ENCODE measurements around the gene SRGAP2C.
"Not testable (repeated sequence)": the region's sequence is repeated elsewhere in the genome, so short reads cannot be mapped to it uniquely, and the experiment has no call there.

The SRGAP2C gene

DNA sequence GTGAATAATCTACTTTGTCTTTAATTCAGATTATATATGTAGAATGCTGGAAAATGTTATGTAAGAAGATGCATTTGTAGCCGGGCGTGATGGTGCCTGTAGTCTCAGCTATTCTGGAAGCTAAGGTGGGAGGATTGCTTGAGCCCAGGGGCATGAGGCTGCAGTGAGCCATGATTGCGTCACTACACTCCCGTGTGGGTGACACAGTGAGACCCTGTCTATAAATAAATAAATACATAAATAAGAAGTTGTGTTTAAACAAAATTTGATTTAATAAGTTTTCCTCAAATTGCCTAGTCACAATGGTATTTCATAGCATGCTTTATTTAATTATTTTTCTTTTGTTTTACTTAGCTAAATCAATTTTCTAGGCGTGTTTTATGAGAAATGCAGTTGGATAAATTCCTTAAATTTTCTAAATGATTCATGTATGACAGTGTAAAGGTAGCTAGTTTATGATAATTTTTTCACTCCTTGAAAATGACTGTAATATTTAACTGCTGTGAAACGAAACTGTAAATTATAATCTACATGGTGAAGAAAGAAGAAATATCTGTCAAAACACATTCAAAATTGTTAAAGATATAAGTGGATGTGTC lies 232.6 kb downstream of the SRGAP2C start:
- POLR2A ChIA-PET, result no interaction called here
- TF ChIP-seq, protein P1, sequence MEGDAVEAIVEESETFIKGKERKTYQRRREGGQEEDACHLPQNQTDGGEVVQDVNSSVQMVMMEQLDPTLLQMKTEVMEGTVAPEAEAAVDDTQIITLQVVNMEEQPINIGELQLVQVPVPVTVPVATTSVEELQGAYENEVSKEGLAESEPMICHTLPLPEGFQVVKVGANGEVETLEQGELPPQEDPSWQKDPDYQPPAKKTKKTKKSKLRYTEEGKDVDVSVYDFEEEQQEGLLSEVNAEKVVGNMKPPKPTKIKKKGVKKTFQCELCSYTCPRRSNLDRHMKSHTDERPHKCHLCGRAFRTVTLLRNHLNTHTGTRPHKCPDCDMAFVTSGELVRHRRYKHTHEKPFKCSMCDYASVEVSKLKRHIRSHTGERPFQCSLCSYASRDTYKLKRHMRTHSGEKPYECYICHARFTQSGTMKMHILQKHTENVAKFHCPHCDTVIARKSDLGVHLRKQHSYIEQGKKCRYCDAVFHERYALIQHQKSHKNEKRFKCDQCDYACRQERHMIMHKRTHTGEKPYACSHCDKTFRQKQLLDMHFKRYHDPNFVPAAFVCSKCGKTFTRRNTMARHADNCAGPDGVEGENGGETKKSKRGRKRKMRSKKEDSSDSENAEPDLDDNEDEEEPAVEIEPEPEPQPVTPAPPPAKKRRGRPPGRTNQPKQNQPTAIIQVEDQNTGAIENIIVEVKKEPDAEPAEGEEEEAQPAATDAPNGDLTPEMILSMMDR (IDR thresholded peaks at IDR 0.05; ENCODE audit: insufficient read depth, low read length, missing control alignments), result no peak
- no peak for DNase-seq (ENCODE audit: low read depth, low spot score)
- CTCF ChIA-PET, result interaction anchor here (0.6 kb wide), 1 partner anchor 12 kb away, joined by 4 read pairs; no protein-coding TSS in a partner anchor
- H3K4me3 ChIP-seq (ENCODE audit: low read depth, low read length), result no peak overlapping the region

DNA sequence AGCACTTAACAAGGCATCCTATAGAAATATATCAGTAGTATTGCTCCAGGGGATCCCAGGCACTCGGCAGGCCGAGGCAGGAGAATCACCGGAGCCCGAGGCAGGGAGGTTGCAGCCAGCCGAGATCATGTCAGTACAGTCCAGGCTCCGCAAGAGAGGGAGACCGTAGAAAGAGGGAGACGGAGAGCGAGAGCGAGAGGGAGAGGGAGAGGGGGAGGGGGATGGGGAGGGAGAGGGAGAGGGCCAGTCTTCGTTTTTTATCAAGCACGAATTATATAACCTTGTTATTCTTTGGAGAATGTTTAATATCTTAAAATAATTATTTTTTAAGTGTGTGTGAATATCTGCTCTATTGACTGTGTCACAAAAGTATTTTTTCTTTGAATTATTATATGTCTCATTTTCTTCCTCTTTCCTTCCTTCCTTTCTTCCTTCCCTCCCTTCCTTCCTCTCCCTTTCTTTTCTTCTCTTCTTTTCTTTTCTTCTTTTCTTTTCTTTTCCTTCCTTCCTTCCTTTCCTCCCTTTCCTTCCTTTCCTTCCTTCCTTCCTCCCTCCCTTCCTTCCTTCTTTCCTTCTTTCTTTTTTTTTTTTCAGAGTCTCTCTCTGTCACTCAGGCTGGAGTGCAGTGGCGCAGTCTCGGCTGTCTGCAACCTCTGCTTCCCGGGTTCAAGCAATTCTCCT lies 233.7 kb downstream of the SRGAP2C start:
- TF ChIP-seq, protein P1 (IDR thresholded peaks at IDR 0.05; ENCODE audit: insufficient read depth, low read length, missing control alignments), result no peak
- POLR2A ChIA-PET, result no interaction called here
- CTCF ChIA-PET, result no interaction called here
- H3K4me3 ChIP-seq (ENCODE audit: low read depth, low read length), result no peak overlapping the region
- no peak for DNase-seq (ENCODE audit: low read depth, low spot score)

DNA sequence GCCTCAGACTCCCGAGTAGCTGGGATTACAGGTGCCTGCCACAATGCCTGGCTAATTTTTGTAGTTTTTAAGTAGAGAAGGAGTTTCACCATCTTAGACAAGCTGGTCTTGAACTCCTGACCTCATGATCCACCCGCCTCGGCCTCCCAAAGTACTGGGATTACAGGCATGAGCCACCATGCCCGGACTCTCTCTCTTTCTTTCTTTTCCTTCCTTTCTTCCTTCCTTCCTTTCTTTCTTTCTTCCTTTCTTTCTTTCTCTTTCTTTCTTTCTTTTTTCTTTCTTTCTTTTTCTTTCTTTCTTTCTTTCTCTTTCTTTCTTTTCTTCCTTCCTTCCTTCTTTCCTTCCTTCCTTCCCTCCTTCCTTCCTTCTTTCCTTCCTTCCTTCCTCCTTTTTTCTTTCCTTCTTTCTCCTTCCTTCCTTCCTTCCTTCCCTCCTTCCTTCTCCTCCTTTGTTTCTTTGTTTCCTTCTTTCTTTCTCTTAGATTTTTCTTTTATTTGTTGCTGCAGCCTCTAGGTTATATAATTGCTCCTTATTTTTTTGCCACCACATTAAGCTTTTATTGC lies 234.4 kb downstream of the SRGAP2C start:
- POLR2A ChIA-PET; CTCF ChIA-PET; H3K4me3 ChIP-seq (ENCODE audit: low read depth, low read length); DNase-seq (ENCODE audit: low read depth, low spot score): not testable (repeated sequence)

DNA sequence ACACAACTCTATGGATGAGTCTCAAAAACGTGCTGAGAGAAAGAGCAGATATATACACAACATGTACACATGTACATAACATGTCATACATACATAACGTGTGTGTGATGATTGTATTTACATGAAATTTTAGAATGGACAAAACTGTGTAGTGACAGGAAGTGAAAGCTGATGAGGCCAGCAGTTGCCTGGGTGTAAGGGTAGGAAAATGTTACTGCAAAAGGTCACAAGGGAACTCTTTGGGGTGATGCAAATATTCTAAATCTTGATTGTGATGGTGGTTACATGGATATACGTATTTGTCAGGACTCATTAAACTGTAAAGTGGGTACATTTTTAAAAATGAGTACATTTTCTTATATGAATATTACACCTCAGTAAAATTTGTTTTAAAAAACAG lies 236.7 kb downstream of the SRGAP2C start:
- H3K4me3 ChIP-seq (ENCODE audit: low read depth, low read length); DNase-seq (ENCODE audit: low read depth, low spot score); CTCF ChIA-PET; POLR2A ChIA-PET: not testable (repeated sequence)

DNA sequence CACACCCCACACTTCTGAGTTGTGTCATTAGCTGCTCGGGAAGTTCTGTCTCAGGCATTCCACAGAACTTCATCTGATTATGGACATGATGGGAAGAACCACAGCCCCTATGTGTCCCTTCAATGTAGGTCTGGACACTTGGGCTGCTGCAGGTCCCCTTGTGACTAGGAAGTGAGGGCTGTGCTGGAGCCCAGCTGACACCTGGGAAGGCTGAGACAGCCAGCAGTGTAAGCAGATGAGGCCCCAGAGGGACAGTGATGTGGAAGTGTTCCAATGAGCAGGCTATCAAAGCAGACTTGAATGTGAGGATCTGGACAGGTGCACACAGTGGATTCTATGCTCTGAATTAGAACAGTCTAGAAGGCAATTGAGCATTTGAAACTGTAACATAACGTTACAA lies 239.2 kb downstream of the SRGAP2C start:
- POLR2A ChIA-PET; CTCF ChIA-PET; DNase-seq (ENCODE audit: low read depth, low spot score); H3K4me3 ChIP-seq (ENCODE audit: low read depth, low read length): not testable (repeated sequence)

DNA sequence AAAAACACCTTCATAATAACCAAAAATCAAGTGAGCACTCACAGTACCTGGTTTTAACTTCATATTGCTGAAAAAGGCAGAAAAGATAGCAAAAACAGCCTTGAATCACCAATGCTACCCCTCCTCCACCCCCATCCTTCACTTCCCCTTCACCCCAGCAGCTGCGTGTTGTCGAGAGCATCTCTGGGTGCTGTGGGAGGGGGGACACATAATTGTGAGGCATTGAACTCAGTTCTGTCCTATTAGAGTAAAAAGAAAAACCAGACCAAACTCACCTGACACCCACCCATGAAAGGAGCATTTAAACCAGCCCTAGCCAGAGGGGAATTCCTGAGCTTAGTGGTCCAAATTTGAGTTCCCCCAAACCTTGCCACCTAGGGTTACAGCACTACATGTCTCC lies 248.7 kb downstream of the SRGAP2C start:
- POLR2A ChIA-PET; DNase-seq (ENCODE audit: low read depth, low spot score); CTCF ChIA-PET; H3K4me3 ChIP-seq (ENCODE audit: low read depth, low read length): not testable (repeated sequence)

DNA sequence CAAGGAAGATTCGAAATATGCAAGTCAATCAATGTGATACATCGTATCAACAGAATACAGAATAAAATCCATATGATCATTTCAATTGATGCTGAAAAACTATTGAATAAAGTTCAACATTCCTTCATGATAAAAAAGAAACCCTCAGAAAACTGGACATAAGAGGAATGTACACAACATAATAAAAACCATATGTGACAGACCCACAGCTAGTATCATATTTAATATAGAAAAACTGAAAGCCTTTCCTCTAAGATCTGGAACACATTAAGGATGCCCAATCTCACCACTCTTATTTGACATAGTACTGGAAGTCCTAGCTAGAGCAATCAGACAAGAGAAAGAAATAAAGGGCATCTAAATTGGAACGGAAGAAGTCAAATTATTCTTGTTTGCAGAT lies 254.1 kb downstream of the SRGAP2C start:
- H3K4me3 ChIP-seq (ENCODE audit: low read depth, low read length); POLR2A ChIA-PET; DNase-seq (ENCODE audit: low read depth, low spot score): not testable (repeated sequence)
- CTCF ChIA-PET, result interaction anchor here (1.6 to 2.0 kb wide), 2 partner anchors 9 to 10 kb away, joined by 3 to 7 read pairs; no protein-coding TSS in a partner anchor

DNA sequence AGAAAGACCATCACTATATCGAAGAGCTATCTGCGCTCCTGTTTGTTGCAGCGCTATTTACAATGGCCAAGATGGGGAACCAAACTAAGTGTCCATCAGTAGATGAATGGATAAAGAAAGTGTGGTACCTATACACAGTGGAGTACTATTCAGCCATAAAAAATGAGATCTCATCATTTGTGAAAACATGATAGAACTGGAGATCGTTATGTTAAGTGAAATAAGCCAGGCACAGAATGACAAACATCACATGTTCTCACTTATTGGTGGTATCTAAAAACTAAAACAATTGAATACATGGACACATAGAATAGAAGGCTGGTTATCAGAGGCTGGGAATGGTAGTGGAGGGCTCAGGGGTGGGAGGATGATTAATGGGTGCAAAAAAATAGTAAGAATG lies 256.2 kb downstream of the SRGAP2C start:
- no peak for DNase-seq (ENCODE audit: low read depth, low spot score)
- CTCF ChIA-PET, result no interaction called here
- TF ChIP-seq, protein P1 (IDR thresholded peaks at IDR 0.05; ENCODE audit: insufficient read depth, low read length, missing control alignments), result no peak
- no peak overlapping the region for H3K4me3 ChIP-seq (ENCODE audit: low read depth, low read length)
- POLR2A ChIA-PET, result no interaction called here
